Osteocyte (in vitro differentiated cells): Measurements from ENCODE around the gene RILPL1. TPM values are rescaled to one million over a fixed set of nuclear protein-coding genes. Genes with fewer than 3 reads are reported as not detected.
"Not testable (repeated sequence)": the region's sequence is repeated elsewhere in the genome, so short reads cannot be mapped to it uniquely, and the experiment has no call there.

ENCODE experiments used
- DNase-seq: peaks from one replicate; pipeline ENCODE4 v3.0.0; 2021; ENCODE audit warnings: mixed read lengths; ENCODE audit not compliant: unreplicated experiment; ENCODE audit errors: extremely low spot score
- H3K27ac Mint-ChIP-seq: one replicate; pipeline ENCODE4 v1.8.0; 2021; ENCODE audit warnings: mild to moderate bottlenecking, mixed read lengths; ENCODE audit not compliant: unreplicated experiment
- H3K27me3 Mint-ChIP-seq: one replicate; pipeline ENCODE4 v1.8.0; 2021; ENCODE audit warnings: mixed read lengths; ENCODE audit not compliant: unreplicated experiment
- H3K36me3 Mint-ChIP-seq: one replicate; pipeline ENCODE4 v1.8.0; 2021; ENCODE audit warnings: mixed read lengths; ENCODE audit not compliant: unreplicated experiment
- H3K4me1 Mint-ChIP-seq: one replicate; pipeline ENCODE4 v1.8.0; 2021; ENCODE audit warnings: mixed read lengths; ENCODE audit not compliant: unreplicated experiment
- H3K4me3 Mint-ChIP-seq: one replicate; pipeline ENCODE4 v1.8.0; 2021; ENCODE audit warnings: mild to moderate bottlenecking, moderate library complexity, mixed read lengths; ENCODE audit not compliant: unreplicated experiment
- H3K9me3 Mint-ChIP-seq: one replicate; pipeline ENCODE4 v1.8.0; 2021; ENCODE audit warnings: mixed read lengths; ENCODE audit not compliant: unreplicated experiment
- CTCF ChIP-seq: fragments of 200-600 bp; sonication (generic); IDR thresholded peaks from 2 replicates; pipeline ENCODE4 v1.5.0; 2021; ENCODE audit warnings: antibody characterized with exemption, mild to moderate bottlenecking, moderate library complexity
- total RNA-seq: library from RNA; stranded (reverse); gene quantifications from 2 replicates; pipeline ENCODE4 v1.2.1, GENCODE V29; 2021

Gene RILPL1
- total RNA-seq, 1 donor from 2014 or later: 35.1 TPM

- Mint-ChIP-seq H3K36me3 (peaks cover 19% of the 10 kb centered on the region), H3K27ac (no peak overlapping the region), H3K4me3 (no peak overlapping the region), H3K9me3 (no peaks in the 10 kb centered on the region), H3K4me1 (peaks cover 3% of the 10 kb centered on the region), H3K27me3 (no peaks in the 10 kb centered on the region)
- no peak for DNase-seq
- TF ChIP-seq CTCF: no peak
Observed at GRCh38 chr12:123485756-123486155, 47.8 kb downstream of the RILPL1 start.

- DNase-seq: no peak
- H3K36me3 Mint-ChIP-seq: peaks cover 23% of the 10 kb centered on the region
- no peaks in the 10 kb centered on the region for H3K9me3 Mint-ChIP-seq
- TF ChIP-seq CTCF: no peak
- no peak overlapping the region for H3K4me3 Mint-ChIP-seq
- peaks cover 13% of the 10 kb centered on the region for H3K4me1 Mint-ChIP-seq
- no peaks in the 10 kb centered on the region for H3K27me3 Mint-ChIP-seq
- peak overlapping the region; percentile 4 for H3K27ac Mint-ChIP-seq
Observed at GRCh38 chr12:123483602-123484248, 49.8 kb downstream of the RILPL1 start.

GRCh38 chr12:123482876-123483275 is 50.6 kb downstream of the RILPL1 start:
- H3K27me3 Mint-ChIP-seq: no peaks in the 10 kb centered on the region
- H3K9me3 Mint-ChIP-seq: no peaks in the 10 kb centered on the region
- peaks cover 15% of the 10 kb centered on the region for H3K4me1 Mint-ChIP-seq
- H3K27ac Mint-ChIP-seq: no peak overlapping the region
- TF ChIP-seq CTCF: no peak
- H3K36me3 Mint-ChIP-seq: peaks cover 24% of the 10 kb centered on the region
- no peak overlapping the region for H3K4me3 Mint-ChIP-seq
- DNase-seq: no peak

- peaks cover 15% of the 10 kb centered on the region for H3K4me1 Mint-ChIP-seq
- DNase-seq, H3K4me3 Mint-ChIP-seq, H3K9me3 Mint-ChIP-seq, H3K27me3 Mint-ChIP-seq: not testable (repeated sequence)
- peaks cover 29% of the 10 kb centered on the region for H3K36me3 Mint-ChIP-seq
- H3K27ac Mint-ChIP-seq: peak overlapping the region; percentile 7
Observed at GRCh38 chr12:123481251-123481650, 52.3 kb downstream of the RILPL1 start.

GRCh38 chr12:123479442-123480180 is 53.9 kb downstream of the RILPL1 start:
- no peak for TF ChIP-seq CTCF
- H3K4me1 Mint-ChIP-seq: peaks cover 15% of the 10 kb centered on the region
- H3K36me3 Mint-ChIP-seq: peaks cover 29% of the 10 kb centered on the region
- H3K27ac Mint-ChIP-seq: peak overlapping the region; percentile 94
- H3K27me3 Mint-ChIP-seq: no peaks in the 10 kb centered on the region
- H3K4me3 Mint-ChIP-seq: no peak overlapping the region
- H3K9me3 Mint-ChIP-seq: no peaks in the 10 kb centered on the region
- no peak for DNase-seq
